ENCODE measurements around the gene PPP1R1C.

Gene PPP1R1C

GRCh38 chr2:182064019-182064778 is 78.5 kb downstream of the PPP1R1C start:
- DNase-seq = no peak

GRCh38 chr2:182066400-182067087 is 80.9 kb downstream of the PPP1R1C start:
- DNase-seq = no peak

- no peak for DNase-seq
These were observed 81.7 kb downstream of the PPP1R1C start for GRCh38 chr2:182067393-182067792.

- no peak for DNase-seq
These were observed 83.2 kb downstream of the PPP1R1C start for GRCh38 chr2:182068811-182069210.

GRCh38 chr2:182069416-182069815 is 83.8 kb downstream of the PPP1R1C start:
- DNase-seq = no peak

GRCh38 chr2:182069908-182070307 is 84.3 kb downstream of the PPP1R1C start:
- no peak for DNase-seq

- DNase-seq = no peak
These were observed 85.1 kb downstream of the PPP1R1C start for GRCh38 chr2:182070736-182071135.

- no peak for DNase-seq
These were observed 87.2 kb downstream of the PPP1R1C start for GRCh38 chr2:182072861-182073260.

- DNase-seq = no peak
These were observed 88.0 kb downstream of the PPP1R1C start for GRCh38 chr2:182073613-182074012.

- no peak for DNase-seq
These were observed 91.4 kb downstream of the PPP1R1C start for GRCh38 chr2:182077023-182077422.

- DNase-seq = peak in 1 of 2 experiments; percentile 4
These were observed 91.9 kb downstream of the PPP1R1C start for GRCh38 chr2:182077448-182078142.

- no peak for DNase-seq
These were observed 93.4 kb downstream of the PPP1R1C start for GRCh38 chr2:182078988-182079602.

- DNase-seq = no peak
These were observed 94.8 kb downstream of the PPP1R1C start for GRCh38 chr2:182080493-182080892.

- no peak for DNase-seq
These were observed 96.1 kb downstream of the PPP1R1C start for GRCh38 chr2:182081602-182082260.

GRCh38 chr2:182088681-182089320 is 103.1 kb downstream of the PPP1R1C start:
- DNase-seq = no peak

- DNase-seq = no peak
These were observed 104.8 kb downstream of the PPP1R1C start for GRCh38 chr2:182090486-182090885.

GRCh38 chr2:182097571-182098164 is 112.0 kb downstream of the PPP1R1C start:
- no peak for DNase-seq

GRCh38 chr2:182098648-182099047 is 113.0 kb downstream of the PPP1R1C start:
- no peak for DNase-seq

GRCh38 chr2:182101263-182101662 is 115.6 kb downstream of the PPP1R1C start:
- DNase-seq = no peak

- DNase-seq = no peak
These were observed 117.9 kb downstream of the PPP1R1C start for GRCh38 chr2:182103526-182103925.

- no peak for DNase-seq
These were observed 124.7 kb downstream of the PPP1R1C start for GRCh38 chr2:182110347-182110746.

- DNase-seq = no peak
These were observed 127.7 kb downstream of the PPP1R1C start for GRCh38 chr2:182113334-182113733.
